Suprapubic skin (tissue), 4 donors: Measurements from ENCODE around the gene DIAPH2. TPM values are rescaled to one million over a fixed set of nuclear protein-coding genes. Genes with fewer than 3 reads are reported as not detected.
"Not testable (repeated sequence)": the region's sequence is repeated elsewhere in the genome, so short reads cannot be mapped to it uniquely, and the experiment has no call there.

Experiments used
- DNase-seq, 2 donors: peaks; one replicate each; pipeline ENCODE4 v3.0.0-alpha.2; 2019; ENCODE audit warnings: low spot score in 2 of 2
- H3K27ac ChIP-seq: fragments of 200-600 bp; sonication (generic); one replicate; pipeline ENCODE4 v1.5.1; 2019
- H3K27me3 ChIP-seq: fragments of 200-600 bp; sonication (generic); one replicate; pipeline ENCODE4 v1.5.1; 2019
- H3K36me3 ChIP-seq: fragments of 200-600 bp; sonication (generic); one replicate; pipeline ENCODE4 v1.5.1; 2019
- H3K4me1 ChIP-seq: fragments of 200-600 bp; sonication (generic); one replicate; pipeline ENCODE4 v1.5.1; 2019
- H3K4me3 ChIP-seq: fragments of 200-600 bp; sonication (generic); one replicate; pipeline ENCODE4 v1.5.1; 2019; ENCODE audit warnings: mild to moderate bottlenecking
- H3K9me3 ChIP-seq: fragments of 200-600 bp; sonication (generic); one replicate; pipeline ENCODE4 v1.5.1; 2019
- CTCF ChIP-seq, 2 donors: fragments of 200-600 bp in 1 of 2; fragments of 450-650 bp in 1 of 2; sonication (generic) in 1 of 2; IDR thresholded peaks; one replicate each; pipeline ENCODE4 v1.5.1; 2016 to 2019; ENCODE audit warnings: antibody characterized with exemption in 2 of 2, mild to moderate bottlenecking in 1 of 2, moderate library complexity in 1 of 2
- EP300 ChIP-seq: sonication (generic); formaldehyde crosslinking; IDR thresholded peaks from one replicate; pipeline ENCODE4 v1.6.1; 2017; ENCODE audit warnings: antibody characterized with exemption
- POLR2A ChIP-seq, 2 donors: fragments of 450-650 bp; IDR thresholded peaks; one replicate each; pipeline ENCODE4 v1.6.1; 2017; ENCODE audit warnings: antibody characterized with exemption in 2 of 2, mild to moderate bottlenecking in 2 of 2, moderate library complexity in 2 of 2
- POLR2AphosphoS5 ChIP-seq, 3 donors: sonication (generic); formaldehyde crosslinking; IDR thresholded peaks; one replicate each; pipeline ENCODE4 v1.6.1; 2017; ENCODE audit warnings: antibody characterized with exemption in 3 of 3
- WGBS: methylation state at CpG from one replicate; pipeline ENCODE4 v1.1.5; 2018; 5-methylcytosine and 5-hydroxymethylcytosine counted together
- total RNA-seq, 4 donors: library from RNA; depleted of rRNA; stranded (reverse); fragments of >200 nt; gene quantifications; one replicate each; pipeline ENCODE4 v1.1.0, GENCODE V29; 2016

The DIAPH2 gene
- total RNA-seq, 4 donors from 2014 or later: 17.5 to 38.7 (median 18.6) TPM

- Histone ChIP-seq H3K36me3 (no peaks in the 10 kb centered on the region), H3K27ac (no peak overlapping the region), H3K4me3 (no peak overlapping the region), H3K9me3 (no peaks in the 10 kb centered on the region), H3K27me3 (no peaks in the 10 kb centered on the region), H3K4me1 (no peaks in the 10 kb centered on the region)
- no peak for DNase-seq
- 39% methylated on average over 1 of the region's 1 CpG for WGBS
- TF ChIP-seq EP300 (no peak), POLR2A (IDR thresholded peaks at IDR 0.05) (no peak), CTCF (IDR thresholded peaks at IDR 0.05) (no peak), POLR2AphosphoS5 (IDR thresholded peaks at IDR 0.05) (no peak)
Measured at GRCh38 chrX:96729053-96729452, 44.4 kb downstream of the DIAPH2 start.

DNA sequence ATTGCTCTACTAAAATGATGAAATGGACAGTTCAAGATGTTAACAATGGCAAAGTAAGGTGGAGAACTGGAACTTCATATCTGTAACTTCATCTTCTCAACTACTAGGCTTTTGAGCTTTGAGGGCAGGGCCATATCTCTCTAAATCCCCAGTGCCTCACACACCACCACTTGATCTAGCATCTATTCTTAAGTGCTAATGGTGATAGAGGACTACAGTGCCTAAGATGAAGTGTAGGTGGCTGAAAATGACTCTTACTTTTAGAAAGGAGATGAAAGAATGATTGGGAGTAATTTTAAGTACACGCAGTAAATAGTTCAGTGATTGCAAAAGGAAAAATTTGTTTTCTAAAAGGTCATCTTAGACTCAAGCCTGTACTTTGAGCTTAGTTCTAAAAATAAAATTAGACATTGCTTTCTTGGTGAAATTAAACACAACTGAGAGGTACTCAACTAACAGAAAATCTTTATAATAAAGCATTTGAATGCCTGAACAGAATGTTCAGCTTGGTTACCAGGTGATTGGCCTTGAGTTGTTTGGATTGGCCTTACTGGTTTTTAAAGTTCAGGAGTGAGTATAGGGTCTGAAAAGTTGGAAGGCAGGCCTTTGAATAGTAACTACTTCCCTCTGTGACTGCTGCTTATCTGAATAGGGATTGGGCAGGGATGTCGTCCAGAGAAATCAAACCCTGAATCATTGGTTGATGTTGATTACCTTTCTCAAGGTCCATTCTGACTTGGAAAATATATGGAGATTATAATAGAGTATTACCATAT is 45.4 kb downstream of the DIAPH2 start:
- no peaks in the 10 kb centered on the region for H3K36me3 ChIP-seq
- TF ChIP-seq POLR2AphosphoS5 (IDR thresholded peaks at IDR 0.05) (no peak), CTCF (IDR thresholded peaks at IDR 0.05) (no peak), EP300 (no peak), POLR2A (IDR thresholded peaks at IDR 0.05) (no peak)
- H3K9me3 ChIP-seq: no peaks in the 10 kb centered on the region
- WGBS: 79% methylated on average over 2 of the region's 2 CpGs
- no peak overlapping the region for H3K27ac ChIP-seq
- no peaks in the 10 kb centered on the region for H3K4me1 ChIP-seq
- no peak overlapping the region for H3K4me3 ChIP-seq
- H3K27me3 ChIP-seq: no peaks in the 10 kb centered on the region
- no peak for DNase-seq

DNA sequence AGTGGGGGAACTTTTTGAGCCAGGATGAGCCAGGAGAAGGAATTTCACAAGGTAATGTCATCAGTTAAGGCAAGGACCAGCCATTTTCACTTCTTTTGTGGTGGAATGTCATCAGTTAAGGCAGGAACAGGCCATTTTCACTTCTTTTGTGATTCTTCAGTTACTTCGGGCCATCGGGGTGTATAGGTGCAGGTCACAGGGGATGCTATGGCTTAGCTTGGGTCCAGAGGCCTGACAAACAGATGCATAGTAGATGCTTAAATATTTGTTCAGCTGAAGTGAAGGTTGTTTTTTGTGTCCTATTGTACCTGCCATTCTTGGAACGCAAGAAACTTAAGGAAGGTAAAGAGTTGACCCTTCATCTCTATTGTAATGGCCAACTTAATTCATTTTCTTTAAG is 46.4 kb downstream of the DIAPH2 start:
- DNase-seq, H3K27me3 ChIP-seq, H3K4me1 ChIP-seq, H3K4me3 ChIP-seq, H3K36me3 ChIP-seq, H3K27ac ChIP-seq, H3K9me3 ChIP-seq: not testable (repeated sequence)
- 91% methylated on average over 3 of the region's 3 CpGs for WGBS

- TF ChIP-seq EP300 (no peak), POLR2AphosphoS5 (IDR thresholded peaks at IDR 0.05) (no peak), POLR2A (IDR thresholded peaks at IDR 0.05) (no peak), CTCF (IDR thresholded peaks at IDR 0.05) (no peak)
- Histone ChIP-seq H3K4me1 (no peaks in the 10 kb centered on the region), H3K27me3 (no peaks in the 10 kb centered on the region), H3K4me3 (no peak overlapping the region), H3K9me3 (no peaks in the 10 kb centered on the region), H3K36me3 (no peaks in the 10 kb centered on the region), H3K27ac (no peak overlapping the region)
- WGBS: 76% methylated on average over 1 of the region's 1 CpG
- DNase-seq: no peak
Measured at GRCh38 chrX:96743367-96744073, 58.9 kb downstream of the DIAPH2 start.

- H3K9me3 ChIP-seq: no peaks in the 10 kb centered on the region
- H3K36me3 ChIP-seq: no peaks in the 10 kb centered on the region
- 85% methylated on average over 5 of the region's 5 CpGs for WGBS
- no peaks in the 10 kb centered on the region for H3K4me1 ChIP-seq
- TF ChIP-seq POLR2A (IDR thresholded peaks at IDR 0.05) (no peak), POLR2AphosphoS5 (IDR thresholded peaks at IDR 0.05) (no peak), EP300 (no peak), CTCF (IDR thresholded peaks at IDR 0.05) (no peak)
- H3K27ac ChIP-seq: no peak overlapping the region
- no peaks in the 10 kb centered on the region for H3K27me3 ChIP-seq
- no peak for DNase-seq
- H3K4me3 ChIP-seq: no peak overlapping the region
Measured at GRCh38 chrX:96752781-96753180, 68.1 kb downstream of the DIAPH2 start.
